ENCODE results near the gene BCAS3.

The BCAS3 gene

DNA sequence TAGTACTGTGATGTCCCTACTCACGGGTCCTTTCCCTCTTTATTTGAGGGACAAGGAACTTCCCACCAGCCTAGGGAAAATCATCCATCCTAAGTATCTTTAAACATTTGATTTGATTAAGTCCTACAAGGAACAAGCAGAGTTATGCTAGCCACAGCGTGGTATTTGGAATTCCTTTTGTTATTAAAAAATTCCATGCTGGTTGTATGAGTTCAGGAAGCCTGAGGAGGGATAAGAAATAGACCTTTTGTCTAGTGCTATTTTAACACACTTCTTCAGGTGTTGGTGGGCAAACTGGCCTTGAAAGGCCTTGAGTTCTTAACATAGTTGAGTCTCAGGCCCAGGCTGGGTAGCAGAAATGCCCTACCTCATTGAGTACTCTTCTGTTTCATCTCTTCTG lies 616.6 kb downstream of the BCAS3 start:
- no peak overlapping the region for H3K27ac ChIP-seq (ENCODE audit: low read depth, low read length, poor library complexity, severe bottlenecking)
- H3F3A ChIP-seq (ENCODE audit: insufficient read depth, low read length), result no peaks in the 10 kb centered on the region
- TF ChIP-seq, protein P1, sequence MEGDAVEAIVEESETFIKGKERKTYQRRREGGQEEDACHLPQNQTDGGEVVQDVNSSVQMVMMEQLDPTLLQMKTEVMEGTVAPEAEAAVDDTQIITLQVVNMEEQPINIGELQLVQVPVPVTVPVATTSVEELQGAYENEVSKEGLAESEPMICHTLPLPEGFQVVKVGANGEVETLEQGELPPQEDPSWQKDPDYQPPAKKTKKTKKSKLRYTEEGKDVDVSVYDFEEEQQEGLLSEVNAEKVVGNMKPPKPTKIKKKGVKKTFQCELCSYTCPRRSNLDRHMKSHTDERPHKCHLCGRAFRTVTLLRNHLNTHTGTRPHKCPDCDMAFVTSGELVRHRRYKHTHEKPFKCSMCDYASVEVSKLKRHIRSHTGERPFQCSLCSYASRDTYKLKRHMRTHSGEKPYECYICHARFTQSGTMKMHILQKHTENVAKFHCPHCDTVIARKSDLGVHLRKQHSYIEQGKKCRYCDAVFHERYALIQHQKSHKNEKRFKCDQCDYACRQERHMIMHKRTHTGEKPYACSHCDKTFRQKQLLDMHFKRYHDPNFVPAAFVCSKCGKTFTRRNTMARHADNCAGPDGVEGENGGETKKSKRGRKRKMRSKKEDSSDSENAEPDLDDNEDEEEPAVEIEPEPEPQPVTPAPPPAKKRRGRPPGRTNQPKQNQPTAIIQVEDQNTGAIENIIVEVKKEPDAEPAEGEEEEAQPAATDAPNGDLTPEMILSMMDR (IDR thresholded peaks at IDR 0.05; ENCODE audit: low read length), result no peak
- TF ChIP-seq EZH2 (IDR thresholded peaks at IDR 0.05; ENCODE audit: borderline replicate concordance, low read length), result no peak
- no peaks in the 10 kb centered on the region for H3K9me2 ChIP-seq (ENCODE audit: low read depth, low read length)
- no peak overlapping the region for H3K9ac ChIP-seq (ENCODE audit: low read length)
- no peaks in the 10 kb centered on the region for H3K36me3 ChIP-seq (ENCODE audit: insufficient read depth, low read length)
- no peaks in the 10 kb centered on the region for H3K4me1 ChIP-seq (ENCODE audit: insufficient read depth, low read length, severe bottlenecking)
- H3K27me3 ChIP-seq (ENCODE audit: insufficient read depth, low read length), result no peaks in the 10 kb centered on the region
- no peaks in the 10 kb centered on the region for H3K9me3 ChIP-seq (ENCODE audit: low read length)
- no peak overlapping the region for H3K4me2 ChIP-seq (ENCODE audit: low read length)
- H4K20me1 ChIP-seq (ENCODE audit: insufficient read depth, low read length), result no peaks in the 10 kb centered on the region
- H3K79me2 ChIP-seq (ENCODE audit: insufficient read depth, low read length), result no peaks in the 10 kb centered on the region
- no peak overlapping the region for H3K4me3 ChIP-seq (ENCODE audit: low read depth, low read length, poor library complexity, severe bottlenecking)
- H2AFZ ChIP-seq (ENCODE audit: low read length), result no peak overlapping the region

DNA sequence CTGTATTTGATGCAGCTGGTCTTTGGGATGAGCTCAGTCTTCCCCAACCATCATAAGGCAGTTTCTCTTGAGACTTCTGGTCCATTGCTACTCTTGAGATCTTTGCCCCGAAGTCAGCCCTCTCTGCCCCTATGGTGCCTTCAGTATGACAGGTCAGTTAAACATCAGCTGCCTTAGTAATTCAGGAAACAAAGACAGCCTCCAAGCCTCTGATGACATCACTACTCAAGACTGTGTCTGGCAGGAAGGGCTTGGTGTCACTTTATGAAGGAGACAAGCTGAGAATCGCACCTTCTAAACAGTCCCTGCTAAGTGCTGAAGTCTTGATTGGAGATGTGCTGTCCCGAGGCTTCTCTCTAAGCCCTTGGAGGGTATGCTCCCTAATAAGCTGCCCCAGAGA lies 617.1 kb downstream of the BCAS3 start:
- Histone ChIP-seq H3K9ac (ENCODE audit: low read length) (no peak overlapping the region), H3K27ac (ENCODE audit: low read depth, low read length, poor library complexity, severe bottlenecking) (no peak overlapping the region), H3F3A (ENCODE audit: insufficient read depth, low read length) (no peaks in the 10 kb centered on the region), H3K4me1 (ENCODE audit: insufficient read depth, low read length, severe bottlenecking) (no peaks in the 10 kb centered on the region), H3K9me3 (ENCODE audit: low read length) (no peaks in the 10 kb centered on the region), H3K79me2 (ENCODE audit: insufficient read depth, low read length) (no peaks in the 10 kb centered on the region), H3K9me2 (ENCODE audit: low read depth, low read length) (no peaks in the 10 kb centered on the region), H3K4me2 (ENCODE audit: low read length) (no peak overlapping the region), H3K36me3 (ENCODE audit: insufficient read depth, low read length) (no peaks in the 10 kb centered on the region), H3K4me3 (ENCODE audit: low read depth, low read length, poor library complexity, severe bottlenecking) (no peak overlapping the region), H3K27me3 (ENCODE audit: insufficient read depth, low read length) (no peaks in the 10 kb centered on the region), H2AFZ (ENCODE audit: low read length) (no peak overlapping the region), H4K20me1 (ENCODE audit: insufficient read depth, low read length) (no peaks in the 10 kb centered on the region)
- TF ChIP-seq, protein P1 (IDR thresholded peaks at IDR 0.05; ENCODE audit: low read length), result no peak
- TF ChIP-seq EZH2 (IDR thresholded peaks at IDR 0.05; ENCODE audit: borderline replicate concordance, low read length), result no peak

DNA sequence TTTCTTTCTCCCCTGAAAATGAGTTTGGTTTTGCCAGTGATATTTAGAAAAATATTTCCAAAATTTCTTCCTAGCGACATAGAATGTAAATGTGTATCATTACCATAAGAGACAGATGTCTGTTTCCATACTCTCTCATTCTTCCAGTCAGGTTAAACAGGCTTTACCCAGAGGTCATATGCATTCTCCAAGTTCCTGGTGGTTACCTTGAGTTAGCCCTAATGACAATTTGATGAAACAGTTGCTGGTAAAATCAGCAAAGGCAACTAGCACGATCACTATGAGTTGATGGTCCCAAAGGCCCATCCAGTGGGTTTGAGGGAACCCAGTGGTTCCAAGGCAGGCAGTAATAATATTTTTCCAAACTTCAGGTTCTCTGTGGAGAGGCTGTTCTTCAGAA lies 618.4 kb downstream of the BCAS3 start:
- Histone ChIP-seq H4K20me1 (ENCODE audit: insufficient read depth, low read length) (no peaks in the 10 kb centered on the region), H3K79me2 (ENCODE audit: insufficient read depth, low read length) (no peaks in the 10 kb centered on the region), H3K9me3 (ENCODE audit: low read length) (no peaks in the 10 kb centered on the region), H3K4me1 (ENCODE audit: insufficient read depth, low read length, severe bottlenecking) (no peaks in the 10 kb centered on the region), H3F3A (ENCODE audit: insufficient read depth, low read length) (no peaks in the 10 kb centered on the region), H3K9me2 (ENCODE audit: low read depth, low read length) (no peaks in the 10 kb centered on the region), H3K9ac (ENCODE audit: low read length) (no peak overlapping the region), H3K27me3 (ENCODE audit: insufficient read depth, low read length) (no peaks in the 10 kb centered on the region), H3K27ac (ENCODE audit: low read depth, low read length, poor library complexity, severe bottlenecking) (no peak overlapping the region), H3K4me2 (ENCODE audit: low read length) (no peak overlapping the region), H3K4me3 (ENCODE audit: low read depth, low read length, poor library complexity, severe bottlenecking) (no peak overlapping the region), H3K36me3 (ENCODE audit: insufficient read depth, low read length) (no peaks in the 10 kb centered on the region), H2AFZ (ENCODE audit: low read length) (no peak overlapping the region)
- TF ChIP-seq, protein P1 (IDR thresholded peaks at IDR 0.05; ENCODE audit: low read length), result no peak
- no peak for TF ChIP-seq EZH2 (IDR thresholded peaks at IDR 0.05; ENCODE audit: borderline replicate concordance, low read length)

All from OCI-LY1 (cell line).